Jurkat, Clone E6-1 (cell line): ENCODE data around the gene SARM1.
"Not testable (repeated sequence)": the region's sequence is repeated elsewhere in the genome, so short reads cannot be mapped to it uniquely, and the experiment has no call there.

ENCODE experiments used
- DNase-seq: peaks from one replicate; pipeline ENCODE4 v3.0.0-alpha.2; 2011; ENCODE audit warnings: low read depth, low spot score
- H3K4me3 ChIP-seq: 2 replicates; pipeline ENCODE4 v1.5.1; 2011; ENCODE audit warnings: mild to moderate bottlenecking, low read length, control low read depth, moderate library complexity

Gene SARM1

DNA sequence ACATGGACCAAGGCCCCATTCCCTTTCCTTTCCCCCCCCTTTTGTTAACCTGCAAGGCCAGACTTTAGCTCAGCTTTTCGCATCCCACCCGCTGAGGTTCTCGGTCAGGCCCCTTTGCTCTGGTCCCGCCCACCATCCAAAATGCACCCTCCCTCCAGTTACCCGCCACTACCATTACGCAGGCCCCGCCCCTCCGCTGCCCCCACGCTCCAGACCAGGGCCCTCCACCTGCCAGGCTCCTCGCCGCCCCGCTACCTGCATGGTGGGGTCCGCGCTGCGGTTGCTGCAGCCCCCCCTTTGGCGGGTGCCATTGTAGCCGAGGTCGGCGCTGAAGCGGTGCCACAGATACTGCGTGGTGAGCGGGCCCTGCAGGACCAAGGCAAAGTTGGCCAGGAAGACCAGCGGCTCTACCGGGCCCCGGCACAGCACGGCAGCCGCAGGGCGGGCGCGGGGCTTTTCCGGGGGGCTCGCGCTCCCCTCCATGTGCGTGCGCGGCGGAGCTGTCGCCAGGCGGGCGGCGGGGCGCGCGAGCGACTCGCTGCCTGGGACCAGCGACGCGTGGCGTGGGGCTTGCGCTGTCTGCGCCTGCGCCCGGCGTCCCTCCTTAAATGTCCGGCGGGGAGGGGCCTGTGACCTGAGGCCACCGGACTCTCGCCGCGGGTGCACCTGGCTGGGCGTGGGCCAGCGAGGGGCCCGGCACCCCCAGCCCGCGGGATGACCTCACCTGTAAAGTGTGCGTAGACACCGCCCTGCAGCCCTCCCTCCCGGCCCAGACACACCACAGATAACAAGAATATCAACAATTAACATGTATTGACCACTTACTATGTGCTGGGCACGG lies 34.4 kb downstream of the SARM1 start, which contains the start of gene SLC46A1:
TSS of gene SLC46A1 (minus strand) at position 581 of the 841 bp plus-strand sequence. CDS start at position 483, 98 bp downstream.
- no peak for DNase-seq

GRCh38 chr17:28406473-28406814 lies 35.0 kb downstream of the SARM1 start:
- no peak overlapping the region for H3K4me3 ChIP-seq
- no peak for DNase-seq

More for the DNA sequence above, 34.4 kb downstream of the SARM1 start, which contains the start of gene SLC46A1:
- H3K4me3 ChIP-seq, result peak within 1 kb of the TSS; percentile 31

DNA sequence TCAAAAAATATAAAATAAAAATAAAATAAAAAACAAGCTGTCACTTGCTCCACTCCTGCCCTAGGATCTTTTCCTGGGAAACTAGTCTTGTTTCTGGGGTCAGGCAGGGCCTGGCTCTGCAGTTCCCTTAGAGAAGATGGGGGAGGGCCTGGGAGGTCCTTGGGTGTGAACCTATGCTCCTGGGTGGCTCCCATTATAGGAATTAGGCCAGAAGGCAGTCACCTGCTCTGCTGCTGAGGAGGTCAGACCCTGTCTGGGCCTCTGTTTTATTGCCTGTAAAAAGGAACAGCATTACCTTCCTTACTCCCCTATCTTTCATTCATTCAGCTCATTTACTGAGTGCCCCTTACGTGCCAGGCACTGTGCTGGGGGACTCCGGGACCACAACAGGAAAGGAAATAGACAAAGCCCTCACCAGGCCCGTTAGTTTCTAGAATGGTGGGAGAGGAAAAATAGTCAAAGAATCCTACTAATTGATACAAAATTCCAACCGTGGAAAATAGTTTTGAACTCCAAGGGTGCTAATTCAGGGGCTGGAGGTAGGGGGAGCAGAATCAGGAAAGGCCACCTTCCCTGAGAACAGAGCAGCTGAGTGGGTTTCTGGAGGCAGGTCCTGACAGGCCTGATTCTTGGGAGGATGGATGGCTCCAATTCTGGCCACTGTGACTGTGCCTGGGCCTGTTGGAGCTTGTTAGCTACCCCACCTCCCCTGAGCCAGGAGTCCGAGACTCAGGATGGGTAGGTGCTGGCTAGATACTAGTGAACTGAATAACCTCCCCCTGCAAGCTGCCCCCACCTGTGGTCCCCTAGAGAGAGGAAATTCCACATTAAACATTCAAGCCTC lies 35.9 kb downstream of the SARM1 start:
- no peak overlapping the region for H3K4me3 ChIP-seq
- DNase-seq, result no peak

GRCh38 chr17:28407974-28408306 lies 36.4 kb downstream of the SARM1 start:
- no peak for DNase-seq
- H3K4me3 ChIP-seq, result no peak overlapping the region

DNA sequence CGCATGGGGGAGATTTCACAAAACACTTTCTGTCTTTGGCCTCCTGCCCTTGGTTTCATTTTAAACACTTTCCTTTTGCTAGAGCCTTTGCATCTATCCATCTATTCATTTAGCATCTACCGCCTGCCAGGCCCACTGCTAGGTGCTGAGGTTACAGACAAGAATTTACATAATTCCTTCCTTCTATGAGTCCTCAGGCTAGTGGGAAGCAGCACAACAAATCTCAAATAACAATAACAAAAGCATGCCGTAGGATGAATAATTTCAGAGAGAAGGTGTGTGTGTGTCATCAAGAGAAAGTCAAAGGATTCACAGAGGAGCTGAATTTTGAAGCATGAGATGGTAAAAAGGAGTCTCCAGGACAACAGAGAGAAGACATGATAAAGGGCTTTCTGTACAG lies 40.6 kb downstream of the SARM1 start:
- DNase-seq, result no peak
- H3K4me3 ChIP-seq, result no peak overlapping the region

DNA sequence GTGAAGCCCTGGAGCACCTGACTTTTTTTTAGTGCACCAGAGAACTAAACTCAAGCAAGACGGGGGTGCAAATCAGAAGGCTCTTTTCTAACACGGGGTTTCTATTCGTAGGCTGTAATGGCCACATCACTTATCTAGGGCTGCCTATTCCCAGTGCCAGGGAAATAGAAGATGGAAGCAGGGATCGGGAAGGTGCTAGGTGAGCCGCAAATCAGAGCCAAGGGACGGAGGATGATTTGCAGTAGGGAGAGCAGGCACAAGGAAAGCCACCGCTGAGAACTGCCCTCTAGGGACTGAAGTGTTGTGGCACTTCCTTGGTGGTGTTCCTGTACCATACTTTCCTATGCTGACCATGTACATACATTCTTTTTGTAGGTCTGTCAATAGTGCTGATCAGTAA lies 42.3 kb downstream of the SARM1 start:
- H3K4me3 ChIP-seq, result no peak overlapping the region
- no peak for DNase-seq

DNA sequence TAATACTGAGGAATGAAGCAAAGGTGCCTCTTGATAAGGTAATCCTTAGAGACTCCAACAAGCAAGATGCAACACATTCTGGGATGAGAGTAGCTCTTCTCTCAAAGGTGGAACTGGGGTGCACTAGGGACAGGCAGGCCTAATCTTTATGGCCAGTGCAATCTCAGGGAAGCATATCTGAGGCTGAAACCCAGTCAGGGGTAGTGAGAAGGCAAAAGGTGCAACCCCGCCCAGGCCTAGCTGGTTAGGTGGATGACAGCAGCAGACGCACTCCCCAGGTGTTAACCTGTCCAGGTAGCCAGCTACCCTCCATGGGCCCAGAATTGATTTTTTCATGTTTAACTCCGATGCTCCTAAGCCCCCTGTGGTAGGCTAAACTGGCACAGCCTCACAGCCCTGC lies 44.4 kb downstream of the SARM1 start:
- no peak for DNase-seq
- no peak overlapping the region for H3K4me3 ChIP-seq

DNA sequence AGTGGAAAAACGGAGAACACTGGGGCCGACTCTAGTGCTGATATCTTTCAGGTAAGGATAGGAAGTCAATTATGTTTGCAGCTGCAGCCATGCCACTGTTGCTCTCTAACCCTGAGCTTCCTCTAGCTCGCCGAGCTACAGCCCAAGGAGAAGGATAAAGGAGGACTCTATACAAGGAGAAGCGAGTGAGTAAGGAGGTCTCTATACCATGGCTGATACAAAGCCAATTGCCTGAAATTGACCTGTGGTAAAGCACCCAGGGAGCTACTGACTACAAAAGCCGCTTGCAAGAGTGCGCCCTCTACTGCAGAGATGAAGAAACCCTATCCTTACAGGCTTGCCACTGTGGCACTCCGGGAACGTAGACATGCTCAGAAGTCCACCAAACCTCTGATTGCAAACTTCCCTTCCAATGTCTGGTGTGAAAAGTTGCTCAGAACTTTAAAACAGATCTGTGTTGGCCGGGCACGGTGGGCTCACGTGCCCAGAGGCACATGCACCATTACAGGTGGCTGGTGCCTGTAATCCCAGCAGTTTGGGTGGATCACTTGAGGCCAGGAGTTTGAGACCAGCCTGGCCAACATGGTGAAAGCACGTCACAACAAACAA lies 45.3 kb downstream of the SARM1 start:
- peak; percentile 56 for DNase-seq

GRCh38 chr17:28421787-28422305 lies 50.4 kb downstream of the SARM1 start:
- no peak overlapping the region for H3K4me3 ChIP-seq
- no peak for DNase-seq

More for the DNA sequence above, 45.3 kb downstream of the SARM1 start:
- no peak overlapping the region for H3K4me3 ChIP-seq

GRCh38 chr17:28425206-28425605 lies 53.7 kb downstream of the SARM1 start:
- no peak overlapping the region for H3K4me3 ChIP-seq
- no peak for DNase-seq

DNA sequence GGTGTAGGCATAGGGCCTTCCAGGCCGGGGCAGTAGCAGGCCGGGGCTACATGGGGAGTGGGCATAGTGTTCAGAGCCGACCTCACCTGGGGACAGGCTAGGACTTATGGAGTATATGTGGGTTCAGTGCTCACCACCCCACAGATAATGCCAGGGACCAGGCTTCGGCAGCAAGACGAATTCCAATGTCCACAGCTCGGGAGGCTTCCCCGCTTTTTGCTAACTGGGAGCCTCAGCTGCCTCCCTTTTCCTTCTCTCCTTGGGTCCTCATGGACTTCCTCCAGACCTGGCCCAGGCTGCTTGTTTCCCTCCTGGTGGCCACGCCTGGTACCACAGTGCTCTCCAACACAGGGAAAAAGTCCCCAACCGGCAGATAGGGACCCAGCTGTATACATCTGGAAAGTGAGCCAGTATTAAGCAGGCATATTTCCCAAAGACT lies 54.6 kb downstream of the SARM1 start:
- DNase-seq, result no peak
- no peak overlapping the region for H3K4me3 ChIP-seq

- no peak for DNase-seq
Observed at GRCh38 chr17:28427371-28427770, 55.9 kb downstream of the SARM1 start.

GRCh38 chr17:28427982-28428381 lies 56.5 kb downstream of the SARM1 start:
- DNase-seq, H3K4me3 ChIP-seq: not testable (repeated sequence)

More at GRCh38 chr17:28427371-28427770, 55.9 kb downstream of the SARM1 start:
- H3K4me3 ChIP-seq, result no peak overlapping the region

DNA sequence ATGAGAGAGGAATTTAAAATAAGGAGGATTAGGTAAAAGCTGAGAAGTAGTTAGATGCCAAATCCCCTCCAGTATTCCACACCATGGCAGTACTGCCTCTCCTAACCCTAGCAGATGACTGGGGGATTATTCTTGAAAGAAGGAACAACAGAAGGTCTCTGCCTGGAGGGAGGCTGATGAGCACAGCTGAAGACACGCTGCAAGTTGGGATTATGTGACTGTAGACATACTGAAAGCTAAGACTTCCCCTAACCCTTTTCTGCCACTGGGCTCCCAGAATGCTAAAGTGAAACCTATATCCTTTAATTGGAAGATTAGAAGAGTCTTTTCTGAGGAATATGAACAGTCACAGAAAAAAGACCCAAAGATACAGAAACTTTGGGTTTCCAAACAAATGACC lies 62.2 kb downstream of the SARM1 start:
- no peak for DNase-seq
- H3K4me3 ChIP-seq, result no peak overlapping the region

- not testable (repeated sequence) for H3K4me3 ChIP-seq, DNase-seq
Observed at GRCh38 chr17:28434326-28434725, 62.8 kb downstream of the SARM1 start.

DNA sequence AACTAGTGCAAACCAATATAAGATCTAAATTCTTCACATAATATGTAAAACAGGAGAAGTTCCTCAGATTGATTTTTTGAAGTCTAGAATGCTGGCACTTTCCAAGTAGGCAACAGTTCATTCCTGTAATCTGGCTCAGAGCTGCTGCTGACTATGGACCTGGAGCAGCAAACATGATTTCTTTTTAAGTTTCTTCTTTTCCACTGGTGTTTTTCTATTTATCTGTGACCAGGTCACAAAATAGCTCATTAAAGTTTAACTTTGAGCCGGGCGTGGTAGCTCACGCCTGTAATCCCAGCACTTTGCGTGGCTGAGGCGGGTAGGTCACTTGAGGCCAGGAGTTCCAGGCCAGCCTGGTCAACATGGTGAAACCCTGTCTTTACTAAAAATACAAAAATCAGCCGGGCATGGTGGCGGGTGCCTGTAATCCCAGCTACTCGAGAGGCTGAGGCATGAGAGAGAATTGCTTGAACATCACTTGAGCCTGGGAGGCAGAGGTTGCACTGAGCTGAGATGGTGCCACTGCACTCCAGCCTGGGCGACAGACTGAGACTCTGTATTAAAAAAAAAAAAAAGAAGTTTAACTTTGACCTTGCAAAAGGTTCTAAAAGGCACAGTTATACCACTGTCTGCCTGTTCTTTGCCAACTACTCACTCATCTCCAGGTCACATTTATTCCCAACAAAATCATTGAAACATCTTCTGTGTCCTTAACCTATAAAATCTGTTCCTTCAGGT lies 72.6 kb downstream of the SARM1 start:
- H3K4me3 ChIP-seq, result no peak overlapping the region
- no peak for DNase-seq

GRCh38 chr17:28446716-28447395 lies 75.4 kb downstream of the SARM1 start:
- no peak overlapping the region for H3K4me3 ChIP-seq
- no peak for DNase-seq

- H3K4me3 ChIP-seq, result no peak overlapping the region
- DNase-seq, result no peak
Observed at GRCh38 chr17:28447396-28447760, 75.9 kb downstream of the SARM1 start.
